HG03520 (cell line): ENCODE results near the gene RAPGEF3.

Experiments used
- ATAC-seq: cut with Tn5 transposase; IDR thresholded peaks from one replicate; pipeline ENCODE4 v1.9.1; 2021; ENCODE audit warnings: mild to moderate bottlenecking, moderate library complexity; ENCODE audit not compliant: unreplicated experiment

Gene RAPGEF3

GRCh38 chr12:47758834-47759690 lies at the start of gene RAPGEF3:
TSS of gene RAPGEF3 (minus strand) at chr12:47758880. CDS start at chr12:47758556, 324 bp downstream.
- peak; percentile 55 for ATAC-seq

- no peak for ATAC-seq
These were observed 49.4 kb upstream of the RAPGEF3 start for GRCh38 chr12:47808050-47808449.

- ATAC-seq: no peak
These were observed 48.7 kb upstream of the RAPGEF3 start for GRCh38 chr12:47807338-47807737.

- no peak for ATAC-seq
These were observed 46.7 kb upstream of the RAPGEF3 start for GRCh38 chr12:47805417-47805816.

- ATAC-seq: no peak
These were observed 45.5 kb upstream of the RAPGEF3 start for GRCh38 chr12:47804171-47804570.

GRCh38 chr12:47803191-47803875 lies 44.7 kb upstream of the RAPGEF3 start:
- ATAC-seq: no peak

GRCh38 chr12:47802312-47802711 lies 43.6 kb upstream of the RAPGEF3 start:
- no peak for ATAC-seq

GRCh38 chr12:47801904-47802246 lies 43.2 kb upstream of the RAPGEF3 start:
- ATAC-seq: no peak

- ATAC-seq: no peak
These were observed 42.7 kb upstream of the RAPGEF3 start for GRCh38 chr12:47801170-47801903.

- ATAC-seq: no peak
These were observed 41.9 kb upstream of the RAPGEF3 start for GRCh38 chr12:47800582-47800981.

GRCh38 chr12:47799357-47799955 lies 40.8 kb upstream of the RAPGEF3 start:
- no peak for ATAC-seq

GRCh38 chr12:47798382-47798948 lies 39.8 kb upstream of the RAPGEF3 start:
- no peak for ATAC-seq

- ATAC-seq: peak; percentile 51
These were observed 38.8 kb upstream of the RAPGEF3 start for GRCh38 chr12:47797441-47797840.

GRCh38 chr12:47795814-47796411 lies 37.2 kb upstream of the RAPGEF3 start:
- no peak for ATAC-seq

- no peak for ATAC-seq
These were observed 36.6 kb upstream of the RAPGEF3 start for GRCh38 chr12:47795121-47795813.

GRCh38 chr12:47794679-47795078 lies 36.0 kb upstream of the RAPGEF3 start:
- ATAC-seq: no peak

GRCh38 chr12:47793015-47793681 lies 34.5 kb upstream of the RAPGEF3 start:
- no peak for ATAC-seq

- no peak for ATAC-seq
These were observed 33.2 kb upstream of the RAPGEF3 start for GRCh38 chr12:47791874-47792273.

- ATAC-seq: no peak
These were observed 32.7 kb upstream of the RAPGEF3 start for GRCh38 chr12:47791351-47791746.
